Measurements from ENCODE around the gene CCDC197.
A peak's percentile ranks its signal among the peaks of the same experiment; 100 is the strongest.

CCDC197 gene

GRCh38 chr14:94024549-94024948 lies 27.4 kb downstream of the CCDC197 start:
- Histone ChIP-seq H3K9me3 (ENCODE audit: control insufficient read depth, low read length) (no peaks in the 10 kb centered on the region), H3K27me3 (ENCODE audit: control insufficient read depth, insufficient read depth, low read length, poor library complexity, severe bottlenecking) (no peaks in the 10 kb centered on the region), H3K36me3 (ENCODE audit: control insufficient read depth, insufficient read depth, low read length) (no peaks in the 10 kb centered on the region), H3K4me3 (ENCODE audit: insufficient read depth, low read depth, low read length) (no peak overlapping the region), H3K4me1 (ENCODE audit: control insufficient read depth, insufficient read depth, low read length) (peaks cover 43% of the 10 kb centered on the region), H3K27ac (ENCODE audit: insufficient read depth, low read depth, low read length, poor library complexity, severe bottlenecking) (no peak overlapping the region)
- WGBS, 2 experiments, result 92 to 98% methylated on average over 1 to 2 of the region's 2 CpGs

GRCh38 chr14:94025720-94026119 lies 28.6 kb downstream of the CCDC197 start:
- Histone ChIP-seq H3K4me3 (ENCODE audit: insufficient read depth, low read depth, low read length) (peak overlapping the region; percentile 73), H3K27ac (ENCODE audit: insufficient read depth, low read depth, low read length, poor library complexity, severe bottlenecking) (no peak overlapping the region), H3K4me1 (ENCODE audit: control insufficient read depth, insufficient read depth, low read length) (peaks cover 43% of the 10 kb centered on the region), H3K9me3 (ENCODE audit: control insufficient read depth, low read length) (no peaks in the 10 kb centered on the region), H3K36me3 (ENCODE audit: control insufficient read depth, insufficient read depth, low read length) (no peaks in the 10 kb centered on the region), H3K27me3 (ENCODE audit: control insufficient read depth, insufficient read depth, low read length, poor library complexity, severe bottlenecking) (no peaks in the 10 kb centered on the region)
- 69 to 78% methylated on average over 4 to 6 of the region's 6 CpGs for WGBS, 2 experiments

DNA sequence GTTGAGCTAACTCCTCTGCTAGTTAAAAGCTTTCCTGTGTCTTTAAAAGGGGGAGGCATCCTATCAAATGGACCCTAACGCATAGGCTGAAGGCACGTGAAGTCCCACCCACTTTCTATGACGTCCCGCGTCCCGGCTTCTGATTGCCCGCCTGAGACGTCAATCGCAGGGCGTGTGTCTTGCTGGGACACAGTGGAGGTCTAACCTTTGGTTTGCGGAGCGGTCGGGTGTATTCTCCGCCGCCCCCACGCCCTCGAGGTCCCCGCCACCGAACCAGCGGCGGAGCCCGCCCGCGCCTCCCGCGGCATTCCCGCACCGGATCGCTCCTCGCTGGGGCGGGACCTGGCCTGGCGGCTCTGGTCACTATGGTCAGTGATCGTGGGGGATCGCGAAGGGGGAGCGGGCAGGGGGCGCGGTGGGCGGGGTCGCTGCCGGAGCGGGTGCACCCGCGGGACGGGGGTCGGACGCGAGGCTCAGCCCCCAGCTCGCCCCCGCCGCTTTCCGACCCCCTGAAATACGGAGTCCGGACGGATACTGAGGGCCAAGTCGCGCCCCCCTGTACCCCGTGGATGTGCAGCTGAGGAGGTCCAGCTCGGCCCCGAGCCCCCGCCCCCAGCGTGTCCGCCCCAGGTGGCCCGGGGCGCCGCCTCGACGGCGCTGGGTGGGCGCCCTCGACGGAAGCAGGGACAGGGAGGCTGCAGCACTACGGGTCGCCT lies 29.2 kb downstream of the CCDC197 start, which contains the start of gene OTUB2:
Gene OTUB2, plus strand, starts transcription at position 168 of the 716 bp plus-strand sequence. Its CDS starts 198 bp downstream, at position 366.
- 1% methylated on average over 74 of the region's 74 CpGs for WGBS, 2 experiments
- H3K9me3 ChIP-seq (ENCODE audit: control insufficient read depth, low read length), result no peaks in the 10 kb centered on the region
- H3K27ac ChIP-seq (ENCODE audit: insufficient read depth, low read depth, low read length, poor library complexity, severe bottlenecking), result no peak within 1 kb of the TSS
- H3K36me3 ChIP-seq (ENCODE audit: control insufficient read depth, insufficient read depth, low read length), result no peaks in the 10 kb centered on the region
- H3K27me3 ChIP-seq (ENCODE audit: control insufficient read depth, insufficient read depth, low read length, poor library complexity, severe bottlenecking), result no peaks in the 10 kb centered on the region
- peak within 1 kb of the TSS; percentile 73 for H3K4me3 ChIP-seq (ENCODE audit: insufficient read depth, low read depth, low read length)
- peaks cover 42% of the 10 kb centered on the region for H3K4me1 ChIP-seq (ENCODE audit: control insufficient read depth, insufficient read depth, low read length)

DNA sequence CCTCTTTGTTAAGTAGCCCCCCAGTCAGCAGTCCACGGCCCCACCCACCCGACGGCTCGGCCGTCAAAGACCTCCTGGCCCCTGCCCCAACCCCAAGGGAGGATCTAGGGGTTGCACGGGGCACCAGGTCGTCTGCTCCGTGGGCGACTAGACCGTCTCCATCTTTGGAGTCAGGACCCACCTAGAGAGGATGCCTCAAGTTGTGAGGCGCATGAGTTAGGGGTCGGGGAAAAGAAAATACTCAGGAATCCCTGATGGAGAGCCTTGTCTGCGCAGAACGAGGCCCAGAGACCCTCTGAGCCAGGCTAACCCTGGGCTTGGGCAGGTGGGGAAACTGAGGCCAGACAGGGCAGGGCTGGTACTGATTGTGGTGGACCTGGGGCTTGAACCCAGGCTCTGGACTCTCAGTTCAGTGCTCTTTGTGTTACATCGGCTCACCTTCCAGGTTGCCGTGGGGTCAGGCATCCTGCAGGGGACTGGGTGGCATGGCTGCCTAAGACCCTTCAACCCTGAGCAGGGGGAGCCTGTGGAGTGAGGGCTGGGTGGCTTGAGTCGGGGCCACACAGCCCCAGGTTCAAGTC lies 29.9 kb downstream of the CCDC197 start:
- Histone ChIP-seq H3K36me3 (ENCODE audit: control insufficient read depth, insufficient read depth, low read length) (no peaks in the 10 kb centered on the region), H3K27ac (ENCODE audit: insufficient read depth, low read depth, low read length, poor library complexity, severe bottlenecking) (no peak overlapping the region), H3K9me3 (ENCODE audit: control insufficient read depth, low read length) (no peaks in the 10 kb centered on the region), H3K4me1 (ENCODE audit: control insufficient read depth, insufficient read depth, low read length) (peaks cover 35% of the 10 kb centered on the region), H3K27me3 (ENCODE audit: control insufficient read depth, insufficient read depth, low read length, poor library complexity, severe bottlenecking) (no peaks in the 10 kb centered on the region), H3K4me3 (ENCODE audit: insufficient read depth, low read depth, low read length) (peak overlapping the region; percentile 73)
- 44 to 49% methylated on average over 17 of the region's 17 CpGs for WGBS, 2 experiments

DNA sequence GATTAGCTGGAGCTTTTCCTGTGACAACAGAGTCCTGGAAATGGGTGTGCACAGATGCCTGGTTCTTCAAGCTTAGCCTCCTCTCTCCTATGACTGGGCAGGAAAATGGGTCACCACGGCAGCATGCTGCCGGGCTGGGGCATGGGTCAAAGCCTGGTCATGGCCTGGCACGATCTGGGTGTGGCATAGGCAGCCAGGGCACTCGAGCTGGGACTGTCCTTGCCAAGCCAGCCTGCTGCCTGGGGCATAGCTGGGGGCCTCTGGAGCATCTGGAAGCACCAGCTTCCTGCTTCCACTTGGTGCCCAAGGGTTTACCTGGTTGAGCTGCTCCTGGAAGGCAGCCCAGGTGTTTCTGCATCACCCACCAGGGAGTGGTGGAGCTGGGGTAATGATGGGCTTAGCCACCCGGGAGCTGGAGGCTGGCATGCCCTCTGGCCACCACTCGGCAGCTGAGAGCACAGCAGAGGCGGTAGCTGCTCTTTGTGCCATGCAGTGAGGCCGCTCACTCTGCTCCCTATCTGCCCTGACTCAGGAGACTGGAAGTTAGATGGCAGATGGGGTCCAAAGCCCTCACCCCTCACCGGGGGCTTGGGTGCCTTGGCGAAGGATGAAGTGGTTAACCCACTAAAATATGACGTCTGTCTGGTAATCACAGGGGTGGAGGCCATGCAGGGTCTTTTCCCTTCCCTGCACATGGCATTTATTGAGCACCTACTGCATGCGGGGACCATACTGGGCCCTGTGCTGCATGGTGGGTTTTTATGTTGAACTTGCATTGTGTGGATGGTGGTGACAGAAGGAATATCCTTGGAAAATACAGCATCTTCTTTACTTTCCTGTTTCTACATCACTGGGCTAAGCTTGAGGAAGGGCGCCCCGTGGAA lies 30.7 kb downstream of the CCDC197 start:
- Histone ChIP-seq H3K36me3 (ENCODE audit: control insufficient read depth, insufficient read depth, low read length) (no peaks in the 10 kb centered on the region), H3K9me3 (ENCODE audit: control insufficient read depth, low read length) (no peaks in the 10 kb centered on the region), H3K27ac (ENCODE audit: insufficient read depth, low read depth, low read length, poor library complexity, severe bottlenecking) (no peak overlapping the region), H3K4me1 (ENCODE audit: control insufficient read depth, insufficient read depth, low read length) (peaks cover 28% of the 10 kb centered on the region), H3K4me3 (ENCODE audit: insufficient read depth, low read depth, low read length) (no peak overlapping the region), H3K27me3 (ENCODE audit: control insufficient read depth, insufficient read depth, low read length, poor library complexity, severe bottlenecking) (no peaks in the 10 kb centered on the region)
- WGBS, 2 experiments, result 93 to 95% methylated on average over 13 to 14 of the region's 14 CpGs

DNA sequence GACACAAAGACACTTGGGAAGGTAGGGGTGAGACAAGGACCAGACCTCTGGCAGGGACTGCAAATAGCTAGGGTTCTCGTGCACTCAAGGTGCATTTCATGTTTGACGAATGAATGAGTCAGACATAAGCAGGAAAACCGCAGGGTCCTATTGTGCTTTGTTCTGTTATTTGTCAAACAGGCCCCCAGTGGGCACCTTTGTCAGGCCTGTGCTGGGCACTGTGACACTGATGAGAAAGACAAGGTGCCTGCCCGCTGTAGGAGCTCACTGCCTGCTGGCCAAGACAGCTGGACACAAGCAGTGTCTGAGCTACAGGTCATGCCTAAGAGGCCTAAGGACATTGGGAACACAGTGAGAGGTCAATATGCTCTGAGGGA lies 31.3 kb downstream of the CCDC197 start:
- no peaks in the 10 kb centered on the region for H3K9me3 ChIP-seq (ENCODE audit: control insufficient read depth, low read length)
- 75 to 79% methylated on average over 4 of the region's 4 CpGs for whole genome bisulfite sequencing, 2 experiments
- no peaks in the 10 kb centered on the region for H3K36me3 ChIP-seq (ENCODE audit: control insufficient read depth, insufficient read depth, low read length)

GRCh38 chr14:94029265-94029664 lies 32.2 kb downstream of the CCDC197 start:
- Histone ChIP-seq H3K4me1 (ENCODE audit: control insufficient read depth, insufficient read depth, low read length) (peaks cover 18% of the 10 kb centered on the region), H3K4me3 (ENCODE audit: insufficient read depth, low read depth, low read length) (no peak overlapping the region), H3K9me3 (ENCODE audit: control insufficient read depth, low read length) (no peaks in the 10 kb centered on the region), H3K36me3 (ENCODE audit: control insufficient read depth, insufficient read depth, low read length) (no peaks in the 10 kb centered on the region), H3K27ac (ENCODE audit: insufficient read depth, low read depth, low read length, poor library complexity, severe bottlenecking) (no peak overlapping the region), H3K27me3 (ENCODE audit: control insufficient read depth, insufficient read depth, low read length, poor library complexity, severe bottlenecking) (no peaks in the 10 kb centered on the region)
- 95% methylated on average over 4 of the region's 4 CpGs for WGBS, 2 experiments

More for the DNA sequence above, 31.3 kb downstream of the CCDC197 start:
- H3K4me3 ChIP-seq (ENCODE audit: insufficient read depth, low read depth, low read length), result no peak overlapping the region
- H3K27ac ChIP-seq (ENCODE audit: insufficient read depth, low read depth, low read length, poor library complexity, severe bottlenecking), result no peak overlapping the region
- H3K4me1 ChIP-seq (ENCODE audit: control insufficient read depth, insufficient read depth, low read length), result peaks cover 22% of the 10 kb centered on the region
- no peaks in the 10 kb centered on the region for H3K27me3 ChIP-seq (ENCODE audit: control insufficient read depth, insufficient read depth, low read length, poor library complexity, severe bottlenecking)

DNA sequence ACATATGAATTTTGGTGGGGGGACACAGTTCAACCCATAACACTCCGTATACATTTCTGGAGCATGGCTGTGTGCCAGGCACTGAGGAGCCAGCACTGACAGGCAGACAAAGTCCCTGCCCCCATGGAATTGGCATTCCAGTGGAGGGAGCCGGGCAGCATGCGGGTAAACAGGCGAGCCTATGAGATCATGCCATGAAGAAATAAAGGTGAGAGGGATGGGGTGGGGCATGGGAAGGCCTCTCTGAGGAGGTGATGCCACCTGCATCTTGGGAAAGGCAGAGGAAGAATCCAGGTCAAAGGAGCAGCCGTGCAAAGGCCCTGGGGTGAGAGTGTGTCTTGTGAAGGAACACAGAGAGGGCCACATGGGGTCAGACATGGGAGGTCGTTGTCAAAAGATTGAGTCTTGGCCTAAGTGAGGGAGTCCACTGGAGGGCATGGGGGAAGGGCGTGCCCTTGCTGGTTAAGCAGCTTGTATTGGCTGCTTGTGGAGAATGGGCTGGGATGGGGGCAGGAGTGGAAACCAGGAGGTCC lies 32.6 kb downstream of the CCDC197 start:
- Histone ChIP-seq H3K9me3 (ENCODE audit: control insufficient read depth, low read length) (no peaks in the 10 kb centered on the region), H3K27ac (ENCODE audit: insufficient read depth, low read depth, low read length, poor library complexity, severe bottlenecking) (no peak overlapping the region), H3K4me1 (ENCODE audit: control insufficient read depth, insufficient read depth, low read length) (peaks cover 18% of the 10 kb centered on the region), H3K4me3 (ENCODE audit: insufficient read depth, low read depth, low read length) (no peak overlapping the region), H3K36me3 (ENCODE audit: control insufficient read depth, insufficient read depth, low read length) (no peaks in the 10 kb centered on the region), H3K27me3 (ENCODE audit: control insufficient read depth, insufficient read depth, low read length, poor library complexity, severe bottlenecking) (no peaks in the 10 kb centered on the region)
- WGBS, 2 experiments, result 94 to 95% methylated on average over 7 of the region's 7 CpGs

GRCh38 chr14:94030571-94030970 lies 33.5 kb downstream of the CCDC197 start:
- Histone ChIP-seq H3K9me3 (ENCODE audit: control insufficient read depth, low read length) (no peaks in the 10 kb centered on the region), H3K27ac (ENCODE audit: insufficient read depth, low read depth, low read length, poor library complexity, severe bottlenecking) (no peak overlapping the region), H3K4me1 (ENCODE audit: control insufficient read depth, insufficient read depth, low read length) (peaks cover 18% of the 10 kb centered on the region), H3K27me3 (ENCODE audit: control insufficient read depth, insufficient read depth, low read length, poor library complexity, severe bottlenecking) (no peaks in the 10 kb centered on the region), H3K4me3 (ENCODE audit: insufficient read depth, low read depth, low read length) (no peak overlapping the region), H3K36me3 (ENCODE audit: control insufficient read depth, insufficient read depth, low read length) (no peaks in the 10 kb centered on the region)
- WGBS, 2 experiments, result 93 to 96% methylated on average over 14 of the region's 14 CpGs

Measured in ectodermal cell (in vitro differentiated cells).